OCI-LY1 (cell line): ENCODE measurements around the gene SLC4A5.

Source experiments
- H2AFZ ChIP-seq: fragments of 200-600 bp; sonication (generic), shearing (Covaris generic); 2 replicates; pipeline ENCODE4 v1.6.0; 2014; ENCODE audit warnings: antibody characterized with exemption, mild to moderate bottlenecking, low read length
- H3F3A ChIP-seq: fragments of 200-600 bp; sonication (generic), shearing (Covaris generic); 2 replicates; pipeline ENCODE4 v1.6.0; 2014; ENCODE audit warnings: mild to moderate bottlenecking, antibody characterized with exemption, low read length, moderate library complexity; ENCODE audit not compliant: insufficient read depth
- H3K27ac ChIP-seq: fragments of 200-600 bp; sonication (generic); 2 replicates; pipeline ENCODE4 v1.5.1; 2014; ENCODE audit warnings: low read length, mixed run types, mild to moderate bottlenecking, low read depth; ENCODE audit not compliant: poor library complexity, severe bottlenecking
- H3K27me3 ChIP-seq: fragments of 200-600 bp; sonication (generic); 2 replicates; pipeline ENCODE4 v1.6.0; 2014; ENCODE audit warnings: antibody characterized with exemption, mild to moderate bottlenecking, low read length, moderate library complexity; ENCODE audit not compliant: insufficient read depth
- H3K36me3 ChIP-seq: fragments of 200-600 bp; sonication (generic); 2 replicates; pipeline ENCODE4 v1.6.1; 2014; ENCODE audit warnings: mild to moderate bottlenecking, antibody characterized with exemption, low read length, moderate library complexity, mixed read lengths; ENCODE audit not compliant: insufficient read depth
- H3K4me1 ChIP-seq: fragments of 200-600 bp; sonication (generic); 2 replicates; pipeline ENCODE4 v1.5.1; 2014; ENCODE audit warnings: mild to moderate bottlenecking, low read length, moderate library complexity; ENCODE audit not compliant: insufficient read depth, severe bottlenecking
- H3K4me2 ChIP-seq: fragments of 200-600 bp; sonication (generic), shearing (Covaris generic); 2 replicates; pipeline ENCODE4 v1.6.1; 2014; ENCODE audit warnings: low read length
- H3K4me3 ChIP-seq: fragments of 200-600 bp; sonication (generic); 2 replicates; pipeline ENCODE4 v1.5.1; 2014; ENCODE audit warnings: low read length, low read depth, mild to moderate bottlenecking, mixed read lengths; ENCODE audit not compliant: poor library complexity, severe bottlenecking
- H3K79me2 ChIP-seq: fragments of 200-600 bp; shearing (Covaris generic); 2 replicates; pipeline ENCODE4 v1.6.1; 2016; ENCODE audit warnings: mixed run types, low read length, mixed read lengths; ENCODE audit not compliant: insufficient read depth
- H3K9ac ChIP-seq: fragments of 200-600 bp; sonication (generic), shearing (Covaris generic); 2 replicates; pipeline ENCODE4 v1.6.1; 2014; ENCODE audit warnings: mild to moderate bottlenecking, low read length, mixed read lengths
- H3K9me2 ChIP-seq: fragments of 200-600 bp; sonication (generic), shearing (Covaris generic); 2 replicates; pipeline ENCODE4 v1.6.1; 2014; ENCODE audit warnings: low read depth, mild to moderate bottlenecking, low read length, mixed read lengths
- H3K9me3 ChIP-seq: fragments of 200-600 bp; shearing (Covaris generic); 2 replicates; pipeline ENCODE4 v1.6.1; 2014; ENCODE audit warnings: low read length, mixed read lengths
- H4K20me1 ChIP-seq: fragments of 200-600 bp; sonication (generic), shearing (Covaris generic); 2 replicates; pipeline ENCODE4 v1.6.0; 2016; ENCODE audit warnings: mild to moderate bottlenecking, low read length; ENCODE audit not compliant: insufficient read depth
- EZH2 ChIP-seq: fragments of 200-600 bp; sonication (generic), shearing (Covaris generic); IDR thresholded peaks from 2 replicates; pipeline ENCODE4 v1.8.0; 2017; ENCODE audit warnings: borderline replicate concordance, mixed run types, mild to moderate bottlenecking, antibody characterized with exemption, low read length, moderate library complexity, mixed read lengths
- TF ChIP-seq, protein P1 (sequence below): fragments of 200-600 bp; sonication (generic), shearing (Covaris generic); IDR thresholded peaks from 2 replicates; pipeline ENCODE4 v1.5.1; 2017; ENCODE audit warnings: mild to moderate bottlenecking, antibody characterized with exemption, low read length, moderate library complexity, mixed read lengths

Gene SLC4A5

DNA sequence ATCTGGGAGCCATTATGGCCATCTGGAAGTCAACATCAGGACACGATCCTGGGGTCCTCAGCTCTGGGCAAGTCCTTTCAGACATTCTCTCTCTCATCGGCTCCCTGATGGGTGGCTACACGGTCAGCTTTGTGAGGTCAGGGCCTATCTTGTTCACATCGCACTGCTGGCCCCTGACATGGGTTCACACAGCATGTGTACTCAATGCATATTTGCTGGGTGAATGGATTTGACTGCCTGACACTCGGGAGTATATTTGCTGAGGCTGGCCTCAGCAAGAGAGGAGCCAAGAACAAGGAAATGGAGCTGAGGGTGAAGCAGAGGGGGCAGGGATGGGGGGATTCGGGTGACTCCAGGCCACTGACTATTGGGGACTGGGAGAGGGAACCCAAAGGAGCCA lies 50.5 kb downstream of the SLC4A5 start:
- no peaks in the 10 kb centered on the region for H3F3A ChIP-seq
- TF ChIP-seq EZH2 = no peak
- TF ChIP-seq, protein P1, sequence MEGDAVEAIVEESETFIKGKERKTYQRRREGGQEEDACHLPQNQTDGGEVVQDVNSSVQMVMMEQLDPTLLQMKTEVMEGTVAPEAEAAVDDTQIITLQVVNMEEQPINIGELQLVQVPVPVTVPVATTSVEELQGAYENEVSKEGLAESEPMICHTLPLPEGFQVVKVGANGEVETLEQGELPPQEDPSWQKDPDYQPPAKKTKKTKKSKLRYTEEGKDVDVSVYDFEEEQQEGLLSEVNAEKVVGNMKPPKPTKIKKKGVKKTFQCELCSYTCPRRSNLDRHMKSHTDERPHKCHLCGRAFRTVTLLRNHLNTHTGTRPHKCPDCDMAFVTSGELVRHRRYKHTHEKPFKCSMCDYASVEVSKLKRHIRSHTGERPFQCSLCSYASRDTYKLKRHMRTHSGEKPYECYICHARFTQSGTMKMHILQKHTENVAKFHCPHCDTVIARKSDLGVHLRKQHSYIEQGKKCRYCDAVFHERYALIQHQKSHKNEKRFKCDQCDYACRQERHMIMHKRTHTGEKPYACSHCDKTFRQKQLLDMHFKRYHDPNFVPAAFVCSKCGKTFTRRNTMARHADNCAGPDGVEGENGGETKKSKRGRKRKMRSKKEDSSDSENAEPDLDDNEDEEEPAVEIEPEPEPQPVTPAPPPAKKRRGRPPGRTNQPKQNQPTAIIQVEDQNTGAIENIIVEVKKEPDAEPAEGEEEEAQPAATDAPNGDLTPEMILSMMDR = no peak
- no peaks in the 10 kb centered on the region; the same call in 1 of the 2 replicates for H3K9me3 ChIP-seq
- no peaks in the 10 kb centered on the region for H3K9me2 ChIP-seq
- H3K4me1 ChIP-seq = peaks cover 17% of the 10 kb centered on the region
- no peak overlapping the region for H3K27ac ChIP-seq
- H3K79me2 ChIP-seq = no peaks in the 10 kb centered on the region
- no peaks in the 10 kb centered on the region for H4K20me1 ChIP-seq
- H3K36me3 ChIP-seq = no peaks in the 10 kb centered on the region
- H3K4me2 ChIP-seq = no peak overlapping the region
- H3K4me3 ChIP-seq = no peak overlapping the region
- no peak overlapping the region for H2AFZ ChIP-seq
- H3K9ac ChIP-seq = no peak overlapping the region
- no peaks in the 10 kb centered on the region; the same call in 1 of the 2 replicates for H3K27me3 ChIP-seq

DNA sequence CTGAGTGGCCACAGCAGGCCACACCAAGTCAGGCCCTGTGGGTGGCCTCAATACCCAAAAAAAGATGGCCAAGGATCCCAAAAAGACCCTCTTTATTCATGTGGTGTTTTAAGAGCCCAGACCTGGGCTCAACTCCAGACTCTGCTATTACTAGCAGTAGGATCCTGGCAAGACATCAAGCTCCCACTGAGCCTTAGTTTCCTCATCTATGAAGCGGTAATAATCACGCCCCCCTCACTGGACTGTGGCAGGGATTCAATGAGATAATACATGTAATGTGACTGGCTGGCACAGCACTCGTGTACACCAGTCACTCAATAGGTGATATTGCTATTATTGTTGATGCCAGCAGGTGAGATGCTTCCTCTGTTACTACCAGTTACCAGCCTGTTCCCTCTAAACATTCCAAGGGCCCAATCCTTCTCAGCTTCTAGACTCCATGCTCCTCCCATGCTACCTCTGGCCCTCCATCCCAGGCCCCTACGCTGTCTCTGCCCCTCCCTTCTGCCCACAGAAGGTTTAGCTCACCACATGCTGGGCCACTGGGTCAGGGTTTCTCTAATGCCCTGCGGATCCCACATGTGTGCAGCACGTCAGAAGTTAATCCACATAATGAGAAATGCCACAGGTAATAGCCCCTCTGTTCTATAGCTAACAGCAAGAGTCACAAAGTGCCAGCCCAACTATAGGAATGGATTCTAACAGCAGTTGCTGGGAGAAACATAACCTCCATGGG lies 51.2 kb downstream of the SLC4A5 start:
- Histone ChIP-seq H3K4me3 (no peak overlapping the region), H3K4me2 (no peak overlapping the region), H4K20me1 (no peaks in the 10 kb centered on the region), H3K4me1 (peaks cover 17% of the 10 kb centered on the region), H3K9ac (no peak overlapping the region), H3F3A (no peaks in the 10 kb centered on the region), H2AFZ (no peak overlapping the region), H3K9me2 (no peaks in the 10 kb centered on the region), H3K27me3 (no peaks in the 10 kb centered on the region), H3K27ac (no peak overlapping the region), H3K9me3 (no peaks in the 10 kb centered on the region), H3K36me3 (no peaks in the 10 kb centered on the region), H3K79me2 (no peaks in the 10 kb centered on the region)
- no peak for TF ChIP-seq EZH2
- TF ChIP-seq, protein P1 = no peak

DNA sequence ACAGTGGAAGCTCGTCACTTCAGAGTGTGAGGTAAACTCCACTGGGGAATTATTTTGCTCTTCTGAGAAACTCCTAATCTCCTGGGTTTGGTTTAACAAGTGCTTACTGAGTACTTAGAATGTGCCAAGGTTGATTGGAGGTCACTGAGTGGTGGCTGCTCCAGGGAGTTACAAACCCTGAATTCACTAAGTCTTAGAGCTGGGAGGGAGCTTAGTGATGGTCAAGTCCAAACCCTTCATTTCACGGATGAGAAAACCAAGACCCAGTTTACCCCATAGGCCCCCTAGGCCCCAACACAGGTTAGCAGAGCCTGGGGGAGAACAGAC lies 52.0 kb downstream of the SLC4A5 start:
- Histone ChIP-seq H3K4me3 (no peak overlapping the region), H3K4me1 (peaks cover 17% of the 10 kb centered on the region), H4K20me1 (no peaks in the 10 kb centered on the region), H3F3A (no peaks in the 10 kb centered on the region), H3K9me2 (no peaks in the 10 kb centered on the region), H3K4me2 (peak overlapping the region; percentile 23; the same call in 1 of the 2 replicates), H3K27ac (peak overlapping the region; percentile 41), H3K9ac (no peak overlapping the region), H3K79me2 (no peaks in the 10 kb centered on the region), H3K36me3 (no peaks in the 10 kb centered on the region), H3K27me3 (no peaks in the 10 kb centered on the region), H2AFZ (no peak overlapping the region), H3K9me3 (no peaks in the 10 kb centered on the region)
- no peak for TF ChIP-seq EZH2
- TF ChIP-seq, protein P1 = no peak
